ENCODE measurements around the gene ZNF407. TPM values are rescaled to one million over a fixed set of nuclear protein-coding genes. Genes with fewer than 3 reads are reported as not detected.

The ZNF407 gene
- total RNA-seq, 1 donor from 2014 or later: 24.9 TPM

- no peaks in the 10 kb centered on the region for H3K9me3 Mint-ChIP-seq
- no peak for TF ChIP-seq CTCF (IDR thresholded peaks at IDR 0.05; ENCODE audit: unreplicated experiment)
- H3K36me3 Mint-ChIP-seq: peaks cover 3% of the 10 kb centered on the region
- H3K27me3 Mint-ChIP-seq (ENCODE audit: low read depth): no peaks in the 10 kb centered on the region
- no peak overlapping the region for H3K4me3 Mint-ChIP-seq
- H3K27ac Mint-ChIP-seq: no peak overlapping the region
- peaks cover 2% of the 10 kb centered on the region for H3K4me1 Mint-ChIP-seq
- DNase-seq (ENCODE audit: low spot score in 2 of 2, unreplicated experiment in 2 of 2): no peak
Measured at GRCh38 chr18:74933930-74934329, 336.3 kb downstream of the ZNF407 start.

DNA sequence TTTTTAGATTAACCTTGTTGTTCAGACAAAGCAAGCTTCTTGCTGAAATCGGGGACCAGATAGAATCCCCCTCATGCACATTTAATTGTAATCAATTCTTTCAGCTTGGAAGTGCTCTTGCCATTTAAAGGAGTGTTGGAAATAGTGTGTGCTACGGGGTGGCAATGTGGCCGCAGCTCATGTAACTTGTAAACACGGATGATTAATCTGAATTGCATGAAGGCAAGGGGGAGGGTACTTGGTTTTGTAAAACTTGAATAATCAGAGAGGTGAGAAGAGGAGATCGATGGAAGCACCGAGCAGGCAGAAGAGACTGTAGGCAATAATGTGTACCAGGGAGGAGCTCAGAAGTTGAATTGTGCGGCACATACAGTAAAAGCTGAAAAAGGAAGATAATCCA, 337.8 kb downstream of the ZNF407 start:
- DNase-seq (ENCODE audit: low spot score in 2 of 2, unreplicated experiment in 2 of 2): no peak
- no peak overlapping the region for H3K27ac Mint-ChIP-seq
- no peaks in the 10 kb centered on the region for H3K27me3 Mint-ChIP-seq (ENCODE audit: low read depth)
- no peaks in the 10 kb centered on the region for H3K4me1 Mint-ChIP-seq
- H3K36me3 Mint-ChIP-seq: peaks cover 3% of the 10 kb centered on the region
- no peak overlapping the region for H3K4me3 Mint-ChIP-seq
- no peaks in the 10 kb centered on the region for H3K9me3 Mint-ChIP-seq
- TF ChIP-seq CTCF (IDR thresholded peaks at IDR 0.05; ENCODE audit: unreplicated experiment): no peak

GRCh38 chr18:74936343-74936742, 338.7 kb downstream of the ZNF407 start:
- no peak for TF ChIP-seq CTCF (IDR thresholded peaks at IDR 0.05; ENCODE audit: unreplicated experiment)
- Mint-ChIP-seq H3K9me3 (no peaks in the 10 kb centered on the region), H3K36me3 (peaks cover 3% of the 10 kb centered on the region), H3K4me3 (no peak overlapping the region), H3K27ac (no peak overlapping the region), H3K4me1 (no peaks in the 10 kb centered on the region), H3K27me3 (ENCODE audit: low read depth) (no peaks in the 10 kb centered on the region)
- no peak for DNase-seq (ENCODE audit: low spot score in 2 of 2, unreplicated experiment in 2 of 2)

DNA sequence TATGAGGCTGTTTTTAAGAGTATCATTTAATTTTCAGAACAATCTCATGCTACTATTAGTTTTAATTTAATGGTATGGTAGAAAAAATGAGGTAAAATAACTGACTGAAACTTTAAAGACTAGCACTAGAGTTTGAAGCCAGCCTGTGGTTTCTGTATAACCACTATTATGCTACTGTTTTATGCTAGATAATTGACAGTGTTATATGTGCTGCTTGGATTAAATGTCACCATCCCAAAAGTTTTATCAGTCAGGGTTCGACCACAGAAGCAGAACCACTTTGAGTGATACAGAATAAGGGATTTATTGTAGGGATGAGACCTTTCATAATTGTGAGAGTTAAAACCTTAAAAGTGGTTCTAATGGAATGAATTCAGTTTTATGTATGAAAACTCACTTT, 339.6 kb downstream of the ZNF407 start:
- DNase-seq (ENCODE audit: low spot score in 2 of 2, unreplicated experiment in 2 of 2): no peak
- no peaks in the 10 kb centered on the region for H3K9me3 Mint-ChIP-seq
- peaks cover 3% of the 10 kb centered on the region for H3K36me3 Mint-ChIP-seq
- no peak overlapping the region for H3K4me3 Mint-ChIP-seq
- no peaks in the 10 kb centered on the region for H3K27me3 Mint-ChIP-seq (ENCODE audit: low read depth)
- H3K27ac Mint-ChIP-seq: no peak overlapping the region
- TF ChIP-seq CTCF (IDR thresholded peaks at IDR 0.05; ENCODE audit: unreplicated experiment): no peak
- H3K4me1 Mint-ChIP-seq: no peaks in the 10 kb centered on the region

DNA sequence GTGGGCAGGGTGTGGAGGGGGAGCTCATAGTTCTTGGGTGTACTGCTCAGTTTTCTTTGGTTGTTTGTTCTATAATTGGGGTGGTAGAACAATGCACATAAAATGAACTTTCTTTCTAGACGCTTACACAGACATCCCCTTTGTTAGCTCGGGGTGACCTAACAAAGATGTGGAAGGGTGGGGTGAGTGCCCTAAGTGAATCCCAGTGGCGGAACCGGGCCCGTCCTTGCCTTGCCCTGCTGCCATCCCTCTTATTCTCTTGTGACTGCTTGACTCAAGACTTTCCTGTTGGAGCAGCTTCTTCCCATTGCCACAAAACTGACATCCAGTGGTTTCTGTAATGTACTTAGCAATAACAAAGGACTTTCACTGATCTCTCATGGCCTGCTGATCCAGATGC, 343.2 kb downstream of the ZNF407 start:
- Mint-ChIP-seq H3K27ac (no peak overlapping the region), H3K9me3 (no peaks in the 10 kb centered on the region), H3K4me3 (no peak overlapping the region), H3K4me1 (no peaks in the 10 kb centered on the region), H3K27me3 (ENCODE audit: low read depth) (no peaks in the 10 kb centered on the region), H3K36me3 (no peaks in the 10 kb centered on the region)
- no peak for DNase-seq (ENCODE audit: low spot score in 2 of 2, unreplicated experiment in 2 of 2)
- TF ChIP-seq CTCF (IDR thresholded peaks at IDR 0.05; ENCODE audit: unreplicated experiment): no peak

DNA sequence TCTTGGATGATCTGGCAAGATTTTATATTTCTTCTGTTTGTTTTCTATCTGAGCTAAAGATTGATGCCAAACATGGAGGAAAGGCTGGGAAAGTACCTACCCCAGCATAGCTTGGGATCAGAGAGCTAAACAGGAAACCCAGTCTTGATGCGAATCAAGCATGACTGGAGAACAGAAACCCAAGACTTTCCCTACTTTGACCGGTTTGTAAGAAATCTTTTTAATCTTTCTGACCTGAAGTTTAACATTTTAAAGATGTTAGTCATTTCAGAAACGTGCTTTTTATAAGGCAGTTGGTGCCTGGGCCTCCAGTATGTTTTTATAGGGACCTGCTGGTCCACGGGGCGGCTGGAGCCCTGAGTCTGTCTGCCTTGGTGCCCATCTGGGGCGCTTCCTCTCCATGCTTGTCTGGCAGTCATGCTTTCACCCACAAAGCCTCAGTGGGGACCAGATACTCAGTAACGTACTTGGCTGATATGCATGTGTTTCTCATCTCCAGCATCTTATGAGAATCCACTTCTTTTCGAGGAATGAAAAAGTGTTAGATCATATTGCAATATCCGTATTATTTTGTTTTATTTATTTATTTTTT, 344.7 kb downstream of the ZNF407 start:
- Mint-ChIP-seq H3K27me3 (ENCODE audit: low read depth) (no peaks in the 10 kb centered on the region), H3K4me1 (no peaks in the 10 kb centered on the region), H3K4me3 (no peak overlapping the region), H3K36me3 (no peaks in the 10 kb centered on the region), H3K9me3 (no peaks in the 10 kb centered on the region), H3K27ac (no peak overlapping the region)
- TF ChIP-seq CTCF (IDR thresholded peaks at IDR 0.05; ENCODE audit: unreplicated experiment): no peak
- no peak for DNase-seq (ENCODE audit: low spot score in 2 of 2, unreplicated experiment in 2 of 2)

Measured in mesothelial cell of epicardium (in vitro differentiated cells).